Measurements from ENCODE around the gene RSPRY1. TPM values are rescaled to one million over a fixed set of nuclear protein-coding genes. Genes with fewer than 3 reads are reported as not detected.
A peak's percentile ranks its signal among the peaks of the same experiment; 100 is the strongest.

RSPRY1 gene
- total RNA-seq, 1 donor from 2014 or later: 76.8 TPM

DNA sequence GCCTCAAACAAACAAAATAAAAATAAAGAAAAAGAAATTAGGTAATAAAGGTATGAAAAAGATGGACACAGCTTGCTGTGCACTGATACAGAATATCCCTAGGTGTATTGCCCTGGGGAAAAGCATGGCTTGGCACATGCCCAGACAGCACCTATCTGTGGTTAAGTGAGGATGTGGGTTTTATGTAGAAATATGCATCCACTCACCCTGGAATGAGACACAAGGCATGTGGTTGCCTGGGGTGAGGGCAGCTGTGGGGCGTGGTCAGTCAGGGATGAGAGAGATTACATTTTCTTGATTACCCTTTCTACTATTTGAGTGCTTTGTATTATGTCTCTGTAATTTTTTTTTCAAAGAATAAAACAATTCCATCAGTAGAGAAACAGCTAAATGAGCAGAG, 91.5 kb downstream of the RSPRY1 start:
- H3K27me3 ChIP-seq (ENCODE audit: insufficient read depth, low read length): peaks cover 21% of the 10 kb centered on the region
- H3K9ac ChIP-seq (ENCODE audit: low read length): no peak overlapping the region
- FAIRE-seq (no peak), DNase-seq (ENCODE audit: low read depth) (peak; percentile 83)
- no peaks in the 10 kb centered on the region for H4K20me1 ChIP-seq (ENCODE audit: insufficient read depth, low read length)
- no peak overlapping the region for H3K27ac ChIP-seq (ENCODE audit: low read depth, low read length)
- H2AFZ ChIP-seq (ENCODE audit: low read depth, low read length): no peak overlapping the region
- peaks cover 22% of the 10 kb centered on the region for H3K27me3 Mint-ChIP-seq (ENCODE audit: low read depth, unreplicated experiment)
- no peaks in the 10 kb centered on the region for H3K9me3 Mint-ChIP-seq (ENCODE audit: unreplicated experiment)
- peaks cover 22% of the 10 kb centered on the region for H3K4me1 Mint-ChIP-seq (ENCODE audit: low read depth, unreplicated experiment)
- peak overlapping the region; percentile 46 for H3K4me2 ChIP-seq (ENCODE audit: low read length)
- no peaks in the 10 kb centered on the region for H3K36me3 ChIP-seq (ENCODE audit: insufficient read depth, low read length)
- no peak for TF ChIP-seq EZH2 (IDR thresholded peaks at IDR 0.05; ENCODE audit: insufficient read depth, low read length)
- TF ChIP-seq, protein P1, sequence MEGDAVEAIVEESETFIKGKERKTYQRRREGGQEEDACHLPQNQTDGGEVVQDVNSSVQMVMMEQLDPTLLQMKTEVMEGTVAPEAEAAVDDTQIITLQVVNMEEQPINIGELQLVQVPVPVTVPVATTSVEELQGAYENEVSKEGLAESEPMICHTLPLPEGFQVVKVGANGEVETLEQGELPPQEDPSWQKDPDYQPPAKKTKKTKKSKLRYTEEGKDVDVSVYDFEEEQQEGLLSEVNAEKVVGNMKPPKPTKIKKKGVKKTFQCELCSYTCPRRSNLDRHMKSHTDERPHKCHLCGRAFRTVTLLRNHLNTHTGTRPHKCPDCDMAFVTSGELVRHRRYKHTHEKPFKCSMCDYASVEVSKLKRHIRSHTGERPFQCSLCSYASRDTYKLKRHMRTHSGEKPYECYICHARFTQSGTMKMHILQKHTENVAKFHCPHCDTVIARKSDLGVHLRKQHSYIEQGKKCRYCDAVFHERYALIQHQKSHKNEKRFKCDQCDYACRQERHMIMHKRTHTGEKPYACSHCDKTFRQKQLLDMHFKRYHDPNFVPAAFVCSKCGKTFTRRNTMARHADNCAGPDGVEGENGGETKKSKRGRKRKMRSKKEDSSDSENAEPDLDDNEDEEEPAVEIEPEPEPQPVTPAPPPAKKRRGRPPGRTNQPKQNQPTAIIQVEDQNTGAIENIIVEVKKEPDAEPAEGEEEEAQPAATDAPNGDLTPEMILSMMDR (IDR thresholded peaks at IDR 0.05; ENCODE audit: insufficient read depth, low read depth, low read length): no peak
- H3K36me3 Mint-ChIP-seq (ENCODE audit: low read depth, unreplicated experiment): no peaks in the 10 kb centered on the region
- no peak overlapping the region for H3K4me3 ChIP-seq (ENCODE audit: insufficient read depth, low read depth, low read length)
- H3K4me1 ChIP-seq (ENCODE audit: insufficient read depth, low read length): peaks cover 6% of the 10 kb centered on the region
- no peaks in the 10 kb centered on the region for H3K9me3 ChIP-seq (ENCODE audit: insufficient read depth, low read depth, low read length)
- peak overlapping the region; percentile 60 for H3K4me3 Mint-ChIP-seq (ENCODE audit: unreplicated experiment)
- no peaks in the 10 kb centered on the region for H3K79me2 ChIP-seq (ENCODE audit: insufficient read depth, low read length)
- peak overlapping the region; percentile 87 for H3K27ac Mint-ChIP-seq (ENCODE audit: unreplicated experiment)

DNA sequence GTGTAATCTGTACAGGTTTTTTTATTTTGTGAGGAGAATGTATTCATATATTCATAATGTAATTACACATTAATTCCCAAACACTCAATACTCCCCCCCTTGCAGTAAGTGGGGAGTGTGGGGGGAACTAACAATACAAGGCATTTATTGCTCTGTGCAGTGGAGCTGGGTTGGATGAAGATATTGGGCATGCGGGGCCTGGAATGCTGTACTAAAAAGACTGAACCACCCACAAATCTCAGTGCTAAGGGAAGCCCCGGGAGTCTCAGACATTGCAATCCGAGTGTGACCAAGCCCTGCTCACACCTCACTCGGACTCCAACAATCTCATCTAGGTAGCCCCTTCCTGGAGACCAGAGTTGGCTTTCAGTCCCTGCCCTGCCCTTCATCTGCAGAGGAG, 92.4 kb downstream of the RSPRY1 start:
- no peak for TF ChIP-seq EZH2 (IDR thresholded peaks at IDR 0.05; ENCODE audit: insufficient read depth, low read length)
- TF ChIP-seq, protein P1 (IDR thresholded peaks at IDR 0.05; ENCODE audit: insufficient read depth, low read depth, low read length): no peak
- no peak overlapping the region for H3K27ac Mint-ChIP-seq (ENCODE audit: unreplicated experiment)
- H3K9me3 Mint-ChIP-seq (ENCODE audit: unreplicated experiment): no peaks in the 10 kb centered on the region
- no peaks in the 10 kb centered on the region for H3K9me3 ChIP-seq (ENCODE audit: insufficient read depth, low read depth, low read length)
- H2AFZ ChIP-seq (ENCODE audit: low read depth, low read length): no peak overlapping the region
- H3K36me3 ChIP-seq (ENCODE audit: insufficient read depth, low read length): no peaks in the 10 kb centered on the region
- peaks cover 30% of the 10 kb centered on the region for H3K27me3 Mint-ChIP-seq (ENCODE audit: low read depth, unreplicated experiment)
- peaks cover 30% of the 10 kb centered on the region for H3K27me3 ChIP-seq (ENCODE audit: insufficient read depth, low read length)
- FAIRE-seq (no peak), DNase-seq (ENCODE audit: low read depth) (no peak)
- no peaks in the 10 kb centered on the region for H4K20me1 ChIP-seq (ENCODE audit: insufficient read depth, low read length)
- H3K9ac ChIP-seq (ENCODE audit: low read length): no peak overlapping the region
- H3K4me3 Mint-ChIP-seq (ENCODE audit: unreplicated experiment): no peak overlapping the region
- peaks cover 6% of the 10 kb centered on the region for H3K4me1 ChIP-seq (ENCODE audit: insufficient read depth, low read length)
- no peaks in the 10 kb centered on the region for H3K36me3 Mint-ChIP-seq (ENCODE audit: low read depth, unreplicated experiment)
- H3K4me1 Mint-ChIP-seq (ENCODE audit: low read depth, unreplicated experiment): peaks cover 22% of the 10 kb centered on the region
- H3K4me3 ChIP-seq (ENCODE audit: insufficient read depth, low read depth, low read length): no peak overlapping the region
- H3K79me2 ChIP-seq (ENCODE audit: insufficient read depth, low read length): no peaks in the 10 kb centered on the region
- no peak overlapping the region for H3K27ac ChIP-seq (ENCODE audit: low read depth, low read length)
- H3K4me2 ChIP-seq (ENCODE audit: low read length): no peak overlapping the region

DNA sequence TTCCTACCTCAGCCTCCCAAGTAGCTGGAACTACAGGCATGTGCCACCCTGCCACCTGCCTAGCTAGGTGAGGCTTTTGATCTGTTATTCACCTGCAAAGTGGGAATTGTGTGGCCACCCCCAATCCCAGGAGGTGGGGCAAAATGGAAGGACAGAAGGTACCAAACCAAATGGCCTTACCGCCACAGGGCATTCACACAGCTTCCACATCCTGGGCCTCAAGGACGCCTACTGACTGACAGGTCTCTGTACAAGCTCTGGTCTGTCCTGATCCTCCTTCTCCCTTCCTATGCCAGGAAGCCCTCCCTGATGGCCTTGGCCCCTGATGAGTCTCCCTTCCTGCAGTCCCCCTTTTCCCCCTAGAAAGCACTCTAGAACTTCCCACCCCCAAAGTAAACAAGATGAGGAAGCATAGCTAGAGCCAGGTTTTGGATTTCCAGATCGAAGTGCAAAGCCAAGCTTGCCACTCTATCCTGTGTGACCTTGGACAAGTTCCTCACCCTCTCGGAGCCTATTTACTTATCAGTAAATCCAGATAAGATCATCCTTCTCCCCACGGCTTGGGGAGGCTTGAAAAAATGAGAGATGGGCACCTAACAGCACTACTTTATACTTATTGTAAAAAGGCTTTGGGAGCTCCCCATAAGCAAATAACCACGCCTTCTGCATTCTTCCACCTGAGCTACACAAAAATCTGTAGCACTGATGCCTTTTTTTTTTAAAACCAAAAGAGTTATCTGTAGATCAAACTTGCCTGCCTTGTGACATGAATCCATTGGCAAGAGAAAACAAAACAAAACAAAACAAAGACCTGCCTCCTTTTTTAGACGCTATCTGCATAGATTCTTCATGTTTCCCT, 93.9 kb downstream of the RSPRY1 start:
- Histone ChIP-seq H3K79me2 (ENCODE audit: insufficient read depth, low read length) (no peaks in the 10 kb centered on the region), H3K36me3 (ENCODE audit: insufficient read depth, low read length) (no peaks in the 10 kb centered on the region), H3K9ac (ENCODE audit: low read length) (no peak overlapping the region), H3K4me1 (ENCODE audit: insufficient read depth, low read length) (peaks cover 10% of the 10 kb centered on the region), H2AFZ (ENCODE audit: low read depth, low read length) (no peak overlapping the region), H3K9me3 (ENCODE audit: insufficient read depth, low read depth, low read length) (no peaks in the 10 kb centered on the region), H4K20me1 (ENCODE audit: insufficient read depth, low read length) (no peaks in the 10 kb centered on the region), H3K4me2 (ENCODE audit: low read length) (no peak overlapping the region), H3K27ac (ENCODE audit: low read depth, low read length) (no peak overlapping the region), H3K27me3 (ENCODE audit: insufficient read depth, low read length) (peaks cover 43% of the 10 kb centered on the region), H3K4me3 (ENCODE audit: insufficient read depth, low read depth, low read length) (no peak overlapping the region)
- Mint-ChIP-seq H3K27me3 (ENCODE audit: low read depth, unreplicated experiment) (peaks cover 37% of the 10 kb centered on the region), H3K4me3 (ENCODE audit: unreplicated experiment) (no peak overlapping the region), H3K4me1 (ENCODE audit: low read depth, unreplicated experiment) (peaks cover 22% of the 10 kb centered on the region), H3K36me3 (ENCODE audit: low read depth, unreplicated experiment) (no peaks in the 10 kb centered on the region), H3K9me3 (ENCODE audit: unreplicated experiment) (no peaks in the 10 kb centered on the region), H3K27ac (ENCODE audit: unreplicated experiment) (no peak overlapping the region)
- FAIRE-seq (no peak), DNase-seq (ENCODE audit: low read depth) (no peak)
- TF ChIP-seq, protein P1 (IDR thresholded peaks at IDR 0.05; ENCODE audit: insufficient read depth, low read depth, low read length): no peak
- TF ChIP-seq EZH2 (IDR thresholded peaks at IDR 0.05; ENCODE audit: insufficient read depth, low read length): no peak
